ENCODE results near the gene FRMD1.

- TF ChIP-seq, protein P1, sequence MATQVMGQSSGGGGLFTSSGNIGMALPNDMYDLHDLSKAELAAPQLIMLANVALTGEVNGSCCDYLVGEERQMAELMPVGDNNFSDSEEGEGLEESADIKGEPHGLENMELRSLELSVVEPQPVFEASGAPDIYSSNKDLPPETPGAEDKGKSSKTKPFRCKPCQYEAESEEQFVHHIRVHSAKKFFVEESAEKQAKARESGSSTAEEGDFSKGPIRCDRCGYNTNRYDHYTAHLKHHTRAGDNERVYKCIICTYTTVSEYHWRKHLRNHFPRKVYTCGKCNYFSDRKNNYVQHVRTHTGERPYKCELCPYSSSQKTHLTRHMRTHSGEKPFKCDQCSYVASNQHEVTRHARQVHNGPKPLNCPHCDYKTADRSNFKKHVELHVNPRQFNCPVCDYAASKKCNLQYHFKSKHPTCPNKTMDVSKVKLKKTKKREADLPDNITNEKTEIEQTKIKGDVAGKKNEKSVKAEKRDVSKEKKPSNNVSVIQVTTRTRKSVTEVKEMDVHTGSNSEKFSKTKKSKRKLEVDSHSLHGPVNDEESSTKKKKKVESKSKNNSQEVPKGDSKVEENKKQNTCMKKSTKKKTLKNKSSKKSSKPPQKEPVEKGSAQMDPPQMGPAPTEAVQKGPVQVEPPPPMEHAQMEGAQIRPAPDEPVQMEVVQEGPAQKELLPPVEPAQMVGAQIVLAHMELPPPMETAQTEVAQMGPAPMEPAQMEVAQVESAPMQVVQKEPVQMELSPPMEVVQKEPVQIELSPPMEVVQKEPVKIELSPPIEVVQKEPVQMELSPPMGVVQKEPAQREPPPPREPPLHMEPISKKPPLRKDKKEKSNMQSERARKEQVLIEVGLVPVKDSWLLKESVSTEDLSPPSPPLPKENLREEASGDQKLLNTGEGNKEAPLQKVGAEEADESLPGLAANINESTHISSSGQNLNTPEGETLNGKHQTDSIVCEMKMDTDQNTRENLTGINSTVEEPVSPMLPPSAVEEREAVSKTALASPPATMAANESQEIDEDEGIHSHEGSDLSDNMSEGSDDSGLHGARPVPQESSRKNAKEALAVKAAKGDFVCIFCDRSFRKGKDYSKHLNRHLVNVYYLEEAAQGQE (tag by site-specific recombination; IDR thresholded peaks at IDR 0.05) = no peak
- TF ChIP-seq, protein P2, sequence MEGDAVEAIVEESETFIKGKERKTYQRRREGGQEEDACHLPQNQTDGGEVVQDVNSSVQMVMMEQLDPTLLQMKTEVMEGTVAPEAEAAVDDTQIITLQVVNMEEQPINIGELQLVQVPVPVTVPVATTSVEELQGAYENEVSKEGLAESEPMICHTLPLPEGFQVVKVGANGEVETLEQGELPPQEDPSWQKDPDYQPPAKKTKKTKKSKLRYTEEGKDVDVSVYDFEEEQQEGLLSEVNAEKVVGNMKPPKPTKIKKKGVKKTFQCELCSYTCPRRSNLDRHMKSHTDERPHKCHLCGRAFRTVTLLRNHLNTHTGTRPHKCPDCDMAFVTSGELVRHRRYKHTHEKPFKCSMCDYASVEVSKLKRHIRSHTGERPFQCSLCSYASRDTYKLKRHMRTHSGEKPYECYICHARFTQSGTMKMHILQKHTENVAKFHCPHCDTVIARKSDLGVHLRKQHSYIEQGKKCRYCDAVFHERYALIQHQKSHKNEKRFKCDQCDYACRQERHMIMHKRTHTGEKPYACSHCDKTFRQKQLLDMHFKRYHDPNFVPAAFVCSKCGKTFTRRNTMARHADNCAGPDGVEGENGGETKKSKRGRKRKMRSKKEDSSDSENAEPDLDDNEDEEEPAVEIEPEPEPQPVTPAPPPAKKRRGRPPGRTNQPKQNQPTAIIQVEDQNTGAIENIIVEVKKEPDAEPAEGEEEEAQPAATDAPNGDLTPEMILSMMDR (tag by site-specific recombination; IDR thresholded peaks at IDR 0.05) = no peak
- TF ChIP-seq, protein P3, sequence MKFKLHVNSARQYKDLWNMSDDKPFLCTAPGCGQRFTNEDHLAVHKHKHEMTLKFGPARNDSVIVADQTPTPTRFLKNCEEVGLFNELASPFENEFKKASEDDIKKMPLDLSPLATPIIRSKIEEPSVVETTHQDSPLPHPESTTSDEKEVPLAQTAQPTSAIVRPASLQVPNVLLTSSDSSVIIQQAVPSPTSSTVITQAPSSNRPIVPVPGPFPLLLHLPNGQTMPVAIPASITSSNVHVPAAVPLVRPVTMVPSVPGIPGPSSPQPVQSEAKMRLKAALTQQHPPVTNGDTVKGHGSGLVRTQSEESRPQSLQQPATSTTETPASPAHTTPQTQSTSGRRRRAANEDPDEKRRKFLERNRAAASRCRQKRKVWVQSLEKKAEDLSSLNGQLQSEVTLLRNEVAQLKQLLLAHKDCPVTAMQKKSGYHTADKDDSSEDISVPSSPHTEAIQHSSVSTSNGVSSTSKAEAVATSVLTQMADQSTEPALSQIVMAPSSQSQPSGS (tag by site-specific recombination; IDR thresholded peaks at IDR 0.05; ENCODE audit: low read depth) = no peak
- no peak for TF ChIP-seq ZNF274 (IDR thresholded peaks at IDR 0.05; ENCODE audit: low read length)
- TF ChIP-seq ZNF274 (tag by site-specific recombination; IDR thresholded peaks at IDR 0.05; ENCODE audit: borderline replicate concordance) = no peak
- no peak for TF ChIP-seq ZBTB11 (tag by site-specific recombination; conservative IDR thresholded peaks at IDR 0.05; ENCODE audit: low read depth)
- no peak for TF ChIP-seq ZNF621 (tag by site-specific recombination; IDR thresholded peaks at IDR 0.05)
- no peak for TF ChIP-seq ZNF596 (tag by site-specific recombination; IDR thresholded peaks at IDR 0.05)
- TF ChIP-seq ZNF18 (tag by site-specific recombination; IDR thresholded peaks at IDR 0.05) = no peak
- TF ChIP-seq ZNF707 (tag by site-specific recombination; IDR thresholded peaks at IDR 0.05) = no peak
Measured at GRCh38 chr6:168109171-168109570, 30.2 kb upstream of the FRMD1 start.
